Stomach (tissue), 9 donors: ENCODE data around the gene MEGF9. TPM values are rescaled to one million over a fixed set of nuclear protein-coding genes. Genes with fewer than 3 reads are reported as not detected.

Experiments used
- DNase-seq, 2 donors: peaks; one replicate each; pipeline versions ENCODE4 v3.0.0 to v3.0.0-alpha.2; 2013 to 2019
- H3K27ac ChIP-seq, 5 donors: fragments of 200-600 bp in 4 of 5; sonication (generic) in 4 of 5; one replicate each; pipeline ENCODE4 v1.5.1; 2013 to 2019; ENCODE audit warnings: mild to moderate bottlenecking in 1 of 5, moderate library complexity in 1 of 5
- H3K27me3 ChIP-seq, 3 donors: fragments of 200-600 bp; sonication (generic); one replicate each; pipeline ENCODE4 v1.5.1; 2017 to 2019; ENCODE audit warnings: mixed run types in 1 of 3
- H3K36me3 ChIP-seq, 4 donors: fragments of 200-600 bp; sonication (generic); 1 replicate in 3 of 4; 2 replicates in 1 of 4; pipeline ENCODE4 v1.5.1; 2016 to 2019
- H3K4me1 ChIP-seq, 4 donors: fragments of 200-600 bp; sonication (generic); one replicate each; pipeline ENCODE4 v1.5.1; 2016 to 2019
- H3K4me3 ChIP-seq, 4 donors: fragments of 200-600 bp; sonication (generic) in 3 of 4; one replicate each; pipeline ENCODE4 v1.5.1; 2016 to 2019; ENCODE audit warnings: mild to moderate bottlenecking in 1 of 4
- H3K9me3 ChIP-seq, 4 donors: fragments of 200-600 bp; sonication (generic); one replicate each; pipeline ENCODE4 v1.5.1; 2016 to 2019
- EP300 ChIP-seq: sonication (generic); formaldehyde crosslinking; IDR thresholded peaks from one replicate; pipeline ENCODE4 v1.6.1; 2017; ENCODE audit warnings: antibody characterized with exemption
- POLR2A ChIP-seq, 4 donors: fragments of 450-650 bp; IDR thresholded peaks; one replicate each; pipeline ENCODE4 v1.6.1; 2016; ENCODE audit warnings: antibody characterized with exemption in 4 of 4, control low read depth in 2 of 4, mild to moderate bottlenecking in 1 of 4, moderate library complexity in 1 of 4
- POLR2AphosphoS5 ChIP-seq, 3 donors: sonication (generic); formaldehyde crosslinking; IDR thresholded peaks; one replicate each; pipeline ENCODE4 v1.6.1; 2016; ENCODE audit warnings: antibody characterized with exemption in 3 of 3
- WGBS, 5 donors: extraction: QIAGEN DNeasy Blood & Tissue Kit in 3 of 5; methylation state at CpG; one replicate each; pipeline versions ENCODE4 v1.1.5 to v1.1.7; 2013 to 2018; 5-methylcytosine and 5-hydroxymethylcytosine counted together
- intact Hi-C: fragments of 100-400 bp; cut with DNase I; formaldehyde crosslinking; loops from one replicate; pipeline ENCODE4 v1.15.1; 2023; ENCODE audit warnings: low total_unique reads
- polyA plus RNA-seq, 3 donors: library from polyadenylated mRNA; stranded (reverse); fragments of 200-250 nt; gene quantifications; one replicate each; pipeline ENCODE4 v1.2.3, GENCODE V29; 2013
- total RNA-seq, 5 donors: library from RNA; depleted of rRNA; stranded (reverse); fragments of >200 nt; gene quantifications; one replicate each; pipeline versions ENCODE4 v1.1.0 to v1.2.3, GENCODE V29; 2014 to 2016
- TF ChIP-seq, protein P1 (sequence below), 7 experiments: fragments of 450-650 bp in 4 of 7; fragments of 200-600 bp in 3 of 7; sonication (generic) in 3 of 7; IDR thresholded peaks; one replicate each; pipeline ENCODE4 v1.5.1; 2016 to 2019; ENCODE audit warnings: antibody characterized with exemption in 7 of 7, control low read depth in 2 of 7, mild to moderate bottlenecking in 1 of 7
- donor health status: healthy with polysubstance abuse.
- donor health status: Bipolar disorder and iron deficiency.
- donor health status: healthy.

MEGF9 gene
- total and polyA plus RNA-seq, 8 donors, result 3.5 to 26.8 (median 8.1) TPM

DNA sequence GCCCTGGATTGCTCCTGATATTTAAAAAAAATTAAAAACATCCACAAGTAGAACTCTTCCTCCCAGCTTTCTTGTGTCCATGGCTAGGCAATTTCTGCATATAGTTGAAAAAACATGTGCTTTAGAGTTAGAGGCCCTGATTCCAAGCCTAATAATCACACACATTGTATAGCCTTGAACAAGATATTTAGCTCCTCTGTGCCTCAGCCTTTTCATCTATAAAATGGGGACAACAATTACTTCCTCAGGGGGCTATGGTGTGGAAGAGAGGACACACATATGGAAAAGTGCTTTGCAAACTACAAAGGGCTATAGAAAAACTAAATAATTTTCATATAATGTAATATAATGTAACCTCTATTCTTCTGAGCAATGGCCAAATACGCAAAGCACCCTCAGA lies 111.3 kb downstream of the MEGF9 start:
- Histone ChIP-seq H3K9me3 (no peaks in the 10 kb centered on the region), H3K4me3 (no peak overlapping the region), H3K27me3 (no peaks in the 10 kb centered on the region), H3K27ac (no peak overlapping the region), H3K36me3 (peaks cover 4 to 40% (median 36%) of the 10 kb centered on the region in 4 donors), H3K4me1 (no peaks in the 10 kb centered on the region)
- no peak for DNase-seq
- TF ChIP-seq POLR2AphosphoS5 (IDR thresholded peaks at IDR 0.05) (no peak), POLR2A (IDR thresholded peaks at IDR 0.05) (no peak), EP300 (no peak)
- TF ChIP-seq, protein P1, sequence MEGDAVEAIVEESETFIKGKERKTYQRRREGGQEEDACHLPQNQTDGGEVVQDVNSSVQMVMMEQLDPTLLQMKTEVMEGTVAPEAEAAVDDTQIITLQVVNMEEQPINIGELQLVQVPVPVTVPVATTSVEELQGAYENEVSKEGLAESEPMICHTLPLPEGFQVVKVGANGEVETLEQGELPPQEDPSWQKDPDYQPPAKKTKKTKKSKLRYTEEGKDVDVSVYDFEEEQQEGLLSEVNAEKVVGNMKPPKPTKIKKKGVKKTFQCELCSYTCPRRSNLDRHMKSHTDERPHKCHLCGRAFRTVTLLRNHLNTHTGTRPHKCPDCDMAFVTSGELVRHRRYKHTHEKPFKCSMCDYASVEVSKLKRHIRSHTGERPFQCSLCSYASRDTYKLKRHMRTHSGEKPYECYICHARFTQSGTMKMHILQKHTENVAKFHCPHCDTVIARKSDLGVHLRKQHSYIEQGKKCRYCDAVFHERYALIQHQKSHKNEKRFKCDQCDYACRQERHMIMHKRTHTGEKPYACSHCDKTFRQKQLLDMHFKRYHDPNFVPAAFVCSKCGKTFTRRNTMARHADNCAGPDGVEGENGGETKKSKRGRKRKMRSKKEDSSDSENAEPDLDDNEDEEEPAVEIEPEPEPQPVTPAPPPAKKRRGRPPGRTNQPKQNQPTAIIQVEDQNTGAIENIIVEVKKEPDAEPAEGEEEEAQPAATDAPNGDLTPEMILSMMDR (IDR thresholded peaks at IDR 0.05), result no peak
- WGBS, 5 donors, result 91 to 100% (median 96%) methylated on average over 1 of the region's 1 CpG
- intact Hi-C loops, result no loop called here

DNA sequence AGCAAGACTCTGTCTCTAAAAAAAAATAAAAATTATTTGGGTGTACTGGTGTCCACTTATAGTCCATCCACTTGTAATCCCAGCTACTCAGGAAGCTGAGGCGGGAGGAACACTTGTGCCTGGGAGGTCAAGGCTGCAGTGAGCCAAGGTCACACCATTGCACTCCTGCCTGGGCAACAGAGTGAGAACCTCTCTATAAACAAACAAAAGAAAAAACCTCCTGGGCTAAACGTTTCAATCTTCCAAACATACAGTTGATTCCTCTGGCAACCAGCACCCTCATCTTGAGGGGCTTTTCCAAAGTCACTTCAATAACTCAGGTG lies 120.4 kb downstream of the MEGF9 start:
- no peaks in the 10 kb centered on the region for H3K27me3 ChIP-seq
- no peaks in the 10 kb centered on the region for H3K36me3 ChIP-seq
- H3K4me3 ChIP-seq, result no peak overlapping the region
- TF ChIP-seq, protein P1 (IDR thresholded peaks at IDR 0.05), result no peak
- TF ChIP-seq EP300 (no peak), POLR2A (IDR thresholded peaks at IDR 0.05) (no peak), POLR2AphosphoS5 (IDR thresholded peaks at IDR 0.05) (no peak)
- 29 to 40% (median 38%) methylated on average over 2 of the region's 2 CpGs for WGBS, 5 donors
- peaks cover 0 to 3% (median 0%) of the 10 kb centered on the region in 4 donors for H3K9me3 ChIP-seq
- no peak for DNase-seq
- intact Hi-C loops, result no loop called here
- H3K4me1 ChIP-seq, result no peaks in the 10 kb centered on the region
- H3K27ac ChIP-seq, result no peak overlapping the region

DNA sequence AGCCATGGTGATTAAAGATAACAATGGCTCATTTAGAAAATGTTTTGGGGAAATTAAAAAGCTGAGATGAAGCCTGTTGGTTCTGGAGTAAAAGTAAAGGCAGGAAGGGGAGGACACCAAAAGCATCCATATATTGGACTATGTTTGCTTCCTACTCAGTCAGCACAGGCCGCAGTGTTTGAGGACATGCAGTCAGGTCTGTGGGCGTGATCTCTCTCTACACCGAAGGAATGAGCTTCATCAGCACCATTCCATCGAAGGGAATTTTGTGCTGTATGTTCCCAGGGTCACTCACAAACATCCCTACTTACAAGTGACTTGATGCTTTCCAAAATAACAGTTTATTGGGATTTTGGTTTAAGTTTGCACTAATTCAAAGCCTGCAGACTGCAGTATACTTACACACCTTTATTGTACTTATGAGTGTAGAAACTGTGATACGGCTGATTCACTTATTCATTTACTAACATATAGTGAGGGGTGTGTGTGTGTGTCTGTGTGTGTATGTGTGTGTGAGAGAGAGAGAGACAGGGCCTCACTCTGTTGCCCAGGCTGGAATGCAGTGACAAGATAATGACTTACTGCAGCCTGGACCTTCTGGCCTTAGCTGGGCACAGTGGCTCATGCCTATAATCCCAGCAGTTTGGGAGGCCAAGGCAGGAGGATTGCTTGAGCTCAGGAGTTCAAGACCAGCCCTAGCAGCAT lies 120.9 kb downstream of the MEGF9 start:
- Histone ChIP-seq H3K36me3 (no peaks in the 10 kb centered on the region), H3K27me3 (no peaks in the 10 kb centered on the region), H3K4me3 (no peak overlapping the region), H3K27ac (no peak overlapping the region), H3K4me1 (no peaks in the 10 kb centered on the region), H3K9me3 (peaks cover 0 to 3% (median 0%) of the 10 kb centered on the region in 4 donors)
- 82 to 90% (median 88%) methylated on average over 5 of the region's 5 CpGs for WGBS, 5 donors
- intact Hi-C loops, result no loop called here
- no peak for DNase-seq
- TF ChIP-seq, protein P1 (IDR thresholded peaks at IDR 0.05), result no peak
- TF ChIP-seq POLR2A (IDR thresholded peaks at IDR 0.05), result no peak
- no peak for TF ChIP-seq EP300
- TF ChIP-seq POLR2AphosphoS5 (IDR thresholded peaks at IDR 0.05), result no peak

DNA sequence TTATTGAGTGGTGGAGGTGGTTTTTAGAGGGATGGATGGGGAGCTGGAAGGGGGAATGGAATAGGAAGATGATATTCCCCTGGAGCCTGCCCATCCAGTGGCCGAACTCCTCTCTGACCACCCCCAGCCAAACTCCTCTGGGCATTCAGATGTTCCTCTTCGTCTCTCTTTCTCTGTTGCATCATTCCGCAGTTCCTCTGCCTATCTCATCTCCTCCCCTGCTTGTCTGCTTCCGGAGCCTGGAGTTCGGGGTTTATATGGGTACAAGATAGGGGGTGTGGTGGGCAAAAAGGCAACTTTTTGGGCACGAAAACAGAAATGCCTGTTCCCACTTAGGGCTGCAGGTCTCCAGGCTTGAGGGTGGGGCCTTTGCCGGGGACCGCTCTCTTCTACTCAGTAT lies 122.1 kb downstream of the MEGF9 start:
- TF ChIP-seq, protein P1 (IDR thresholded peaks at IDR 0.05), result no peak
- TF ChIP-seq POLR2A (IDR thresholded peaks at IDR 0.05) (no peak), EP300 (no peak), POLR2AphosphoS5 (IDR thresholded peaks at IDR 0.05) (no peak)
- H3K9me3 ChIP-seq, result peaks cover 0 to 3% (median 0%) of the 10 kb centered on the region in 4 donors
- H3K27me3 ChIP-seq, result no peaks in the 10 kb centered on the region
- no peak for DNase-seq
- H3K36me3 ChIP-seq, result no peaks in the 10 kb centered on the region
- no peak overlapping the region for H3K27ac ChIP-seq
- intact Hi-C loops, result no loop called here
- 89 to 96% (median 94%) methylated on average over 8 of the region's 8 CpGs for WGBS, 5 donors
- H3K4me1 ChIP-seq, result no peaks in the 10 kb centered on the region
- no peak overlapping the region for H3K4me3 ChIP-seq
